Right lobe of liver (tissue), 4 donors: ENCODE measurements around the gene TMEM151A.

Experiments
- CTCF ChIP-seq, 4 donors: fragments of 200-600 bp in 3 of 4; fragments of 450-650 bp in 1 of 4; IDR thresholded peaks; one replicate each; pipeline versions ENCODE4 v1.5.1 to v1.8.0; 2016 to 2022; ENCODE audit warnings: antibody characterized with exemption in 4 of 4, mild to moderate bottlenecking in 2 of 4
- POLR2A ChIP-seq: fragments of 450-650 bp; IDR thresholded peaks from one replicate; pipeline ENCODE4 v1.6.1; 2017; ENCODE audit warnings: antibody characterized with exemption, mild to moderate bottlenecking
- donor health status: DM: no; HTN: no; CAD: no.
- donor health status: DM: no; HTN: no; CAD: no.
- donor health status: DM: no; HTN: yes; CAD: no.

- TF ChIP-seq CTCF (IDR thresholded peaks at IDR 0.05) (no peak), POLR2A (no peak)
These were observed 11.0 kb downstream of the TMEM151A start for GRCh38 chr11:66302656-66303055.
